GM12891 (cell line): ENCODE measurements around the gene ADM2.

Source experiments
- DNase-seq: peaks from one replicate; pipeline ENCODE4 v3.0.0; 2011; ENCODE audit warnings: low spot score; ENCODE audit not compliant: insufficient read length
- FAIRE-seq: peaks from 2 replicates; lab custom pipeline; 2011; peaks lifted over from hg19 to GRCh38; lab: Jason Lieb, UNC
- PAX5 ChIP-seq: IDR thresholded peaks from 2 replicates; pipeline ENCODE4 v1.6.1; 2011; ENCODE audit warnings: low read length, moderate library complexity, mild to moderate bottlenecking; ENCODE audit not compliant: insufficient read depth, severe bottlenecking
- POLR2A ChIP-seq: IDR thresholded peaks from 2 replicates; pipeline ENCODE4 v1.6.1; 2011; ENCODE audit warnings: low read depth, low read length, control low read depth
- POLR2AphosphoS5 ChIP-seq: IDR thresholded peaks from 2 replicates; pipeline ENCODE4 v1.6.1; 2011; ENCODE audit warnings: low read depth, low read length, control low read depth
- POU2F2 ChIP-seq: IDR thresholded peaks from 2 replicates; pipeline ENCODE4 v1.6.1; 2011; ENCODE audit warnings: low read depth, mild to moderate bottlenecking, control low read depth, low read length, moderate library complexity
- SPI1 ChIP-seq: IDR thresholded peaks from 2 replicates; pipeline ENCODE4 v1.6.1; 2011; ENCODE audit warnings: low read depth, low read length, control low read depth
- TAF1 ChIP-seq: IDR thresholded peaks from 2 replicates; pipeline ENCODE4 v1.6.1; 2011; ENCODE audit warnings: low read depth, low read length, control low read depth

ADM2 gene

GRCh38 chr22:50483556-50483955 is 2.2 kb downstream of the ADM2 start:
- FAIRE-seq (no peak), DNase-seq (no peak)
- TF ChIP-seq POU2F2 (no peak), TAF1 (no peak), POLR2AphosphoS5 (no peak), SPI1 (no peak), POLR2A (no peak), PAX5 (no peak)

- FAIRE-seq = no peak
- TF ChIP-seq PAX5 (no peak), POU2F2 (no peak), SPI1 (no peak), TAF1 (no peak), POLR2A (no peak), POLR2AphosphoS5 (no peak)
Measured at GRCh38 chr22:50483977-50484853, 2.9 kb downstream of the ADM2 start.

GRCh38 chr22:50485221-50486131 is 4.1 kb downstream of the ADM2 start:
- TF ChIP-seq POU2F2 (no peak), PAX5 (no peak), SPI1 (no peak), TAF1 (no peak), POLR2A (no peak), POLR2AphosphoS5 (no peak)
- FAIRE-seq = no peak
- no peak for DNase-seq

More at GRCh38 chr22:50483977-50484853, 2.9 kb downstream of the ADM2 start:
- no peak for DNase-seq

GRCh38 chr22:50486561-50487289 is 5.4 kb downstream of the ADM2 start, which contains the start of gene MIOX:
TSS of gene MIOX (plus strand) at chr22:50486859. CDS start at chr22:50486898, 39 bp downstream.
- no peak for FAIRE-seq
- no peak for DNase-seq
- TF ChIP-seq POU2F2 (no peak), POLR2AphosphoS5 (no peak), POLR2A (no peak), SPI1 (no peak), TAF1 (no peak), PAX5 (no peak)

- DNase-seq = no peak
- TF ChIP-seq TAF1 = no peak
- no peak for TF ChIP-seq POLR2A
- no peak for TF ChIP-seq PAX5
- TF ChIP-seq SPI1 = no peak
- no peak for TF ChIP-seq POU2F2
- no peak for TF ChIP-seq POLR2AphosphoS5
- FAIRE-seq = no peak
Measured at GRCh38 chr22:50487290-50488005, 6.1 kb downstream of the ADM2 start.

- DNase-seq (peak; percentile 25), FAIRE-seq (no peak)
- TF ChIP-seq SPI1 (no peak), POLR2A (no peak), POU2F2 (no peak), POLR2AphosphoS5 (no peak), TAF1 (no peak), PAX5 (no peak)
Measured at GRCh38 chr22:50488006-50488677, 6.8 kb downstream of the ADM2 start.

- FAIRE-seq = no peak
- no peak for DNase-seq
- TF ChIP-seq TAF1 (no peak), POLR2AphosphoS5 (no peak), POU2F2 (no peak), PAX5 (no peak)
Measured at GRCh38 chr22:50488886-50489285, 7.5 kb downstream of the ADM2 start.

GRCh38 chr22:50489363-50490243 is 8.3 kb downstream of the ADM2 start:
- no peak for FAIRE-seq

More at GRCh38 chr22:50489363-50490243, 8.3 kb downstream of the ADM2 start:
- DNase-seq = no peak
- TF ChIP-seq PAX5 = no peak
- no peak for TF ChIP-seq SPI1
- TF ChIP-seq TAF1 = no peak
- no peak for TF ChIP-seq POU2F2
- no peak for TF ChIP-seq POLR2AphosphoS5
- TF ChIP-seq POLR2A = no peak
